Stimulated activated CD8-positive, alpha-beta memory T cell treated with anti-CD3 and anti-CD28 coated beads, Interleukin-2, amount 100 ng/mL, for 48 hours (primary cell): Measurements from ENCODE around the gene PKD2.

Experiments used
- DNase-seq, 2 donors: peaks; one replicate each; pipeline ENCODE4 v3.0.0-alpha.2; 2020; ENCODE audit warnings: low read depth in 2 of 2

PKD2 gene

GRCh38 chr4:88027611-88028608, 20.5 kb downstream of the PKD2 start:
- DNase-seq, result no peak

GRCh38 chr4:88028946-88029345, 21.5 kb downstream of the PKD2 start:
- DNase-seq, result no peak

GRCh38 chr4:88029556-88029955, 22.1 kb downstream of the PKD2 start:
- no peak for DNase-seq

GRCh38 chr4:88030565-88031310, 23.3 kb downstream of the PKD2 start:
- DNase-seq, result no peak

- no peak for DNase-seq
These were observed 25.9 kb downstream of the PKD2 start for GRCh38 chr4:88033309-88033708.

- DNase-seq, result no peak
These were observed 27.9 kb downstream of the PKD2 start for GRCh38 chr4:88035292-88035691.

- no peak for DNase-seq
These were observed 30.0 kb downstream of the PKD2 start for GRCh38 chr4:88037447-88037846.

GRCh38 chr4:88037936-88038335, 30.5 kb downstream of the PKD2 start:
- no peak for DNase-seq

GRCh38 chr4:88040707-88041106, 33.3 kb downstream of the PKD2 start:
- DNase-seq, result no peak

- DNase-seq, result no peak
These were observed 34.2 kb downstream of the PKD2 start for GRCh38 chr4:88041626-88042025.

- no peak for DNase-seq
These were observed 35.6 kb downstream of the PKD2 start for GRCh38 chr4:88043001-88043400.

GRCh38 chr4:88043586-88044340, 36.3 kb downstream of the PKD2 start:
- no peak for DNase-seq

GRCh38 chr4:88045021-88045420, 37.6 kb downstream of the PKD2 start:
- DNase-seq, result no peak

- no peak for DNase-seq
These were observed 46.8 kb downstream of the PKD2 start for GRCh38 chr4:88054229-88054628.

- DNase-seq, result no peak
These were observed 47.5 kb downstream of the PKD2 start for GRCh38 chr4:88054901-88055300.

GRCh38 chr4:88058295-88058694, 50.9 kb downstream of the PKD2 start:
- DNase-seq, result no peak

GRCh38 chr4:88059766-88060165, 52.3 kb downstream of the PKD2 start:
- no peak for DNase-seq

- DNase-seq, result no peak
These were observed 53.0 kb downstream of the PKD2 start for GRCh38 chr4:88060431-88060830.

GRCh38 chr4:88062311-88062710, 54.9 kb downstream of the PKD2 start:
- DNase-seq, result no peak

GRCh38 chr4:88062843-88063242, 55.4 kb downstream of the PKD2 start:
- no peak for DNase-seq

GRCh38 chr4:88063634-88064296, 56.3 kb downstream of the PKD2 start:
- DNase-seq, result no peak

- no peak for DNase-seq
These were observed 57.0 kb downstream of the PKD2 start for GRCh38 chr4:88064410-88064809.
